Measurements from ENCODE around the gene NYAP1.

- TF ChIP-seq, protein P1, sequence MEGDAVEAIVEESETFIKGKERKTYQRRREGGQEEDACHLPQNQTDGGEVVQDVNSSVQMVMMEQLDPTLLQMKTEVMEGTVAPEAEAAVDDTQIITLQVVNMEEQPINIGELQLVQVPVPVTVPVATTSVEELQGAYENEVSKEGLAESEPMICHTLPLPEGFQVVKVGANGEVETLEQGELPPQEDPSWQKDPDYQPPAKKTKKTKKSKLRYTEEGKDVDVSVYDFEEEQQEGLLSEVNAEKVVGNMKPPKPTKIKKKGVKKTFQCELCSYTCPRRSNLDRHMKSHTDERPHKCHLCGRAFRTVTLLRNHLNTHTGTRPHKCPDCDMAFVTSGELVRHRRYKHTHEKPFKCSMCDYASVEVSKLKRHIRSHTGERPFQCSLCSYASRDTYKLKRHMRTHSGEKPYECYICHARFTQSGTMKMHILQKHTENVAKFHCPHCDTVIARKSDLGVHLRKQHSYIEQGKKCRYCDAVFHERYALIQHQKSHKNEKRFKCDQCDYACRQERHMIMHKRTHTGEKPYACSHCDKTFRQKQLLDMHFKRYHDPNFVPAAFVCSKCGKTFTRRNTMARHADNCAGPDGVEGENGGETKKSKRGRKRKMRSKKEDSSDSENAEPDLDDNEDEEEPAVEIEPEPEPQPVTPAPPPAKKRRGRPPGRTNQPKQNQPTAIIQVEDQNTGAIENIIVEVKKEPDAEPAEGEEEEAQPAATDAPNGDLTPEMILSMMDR (IDR thresholded peaks at IDR 0.05), result no peak
- no peak for TF ChIP-seq POLR2A (IDR thresholded peaks at IDR 0.05)
- TF ChIP-seq POLR2AphosphoS5 (IDR thresholded peaks at IDR 0.05), result no peak
- no peak for TF ChIP-seq EP300 (IDR thresholded peaks at IDR 0.05; ENCODE audit: low read depth)
Measured at GRCh38 chr7:100476101-100476780, 7.5 kb upstream of the NYAP1 start.

Data from transverse colon (tissue), 4 donors.